K562 (cell line): ENCODE data around the gene VARS1. TPM values are rescaled to one million over a fixed set of nuclear protein-coding genes. Genes with fewer than 3 reads are reported as not detected.

ENCODE experiments used
- BCOR ChIP-seq: fragments of 450-650 bp; IDR thresholded peaks from 2 replicates; pipeline ENCODE4 v1.6.1; 2016
- EP400 ChIP-seq: fragments of 450-650 bp; IDR thresholded peaks from 2 replicates; pipeline ENCODE4 v1.6.1; 2017; ENCODE audit warnings: antibody characterized with exemption, mild to moderate bottlenecking, moderate library complexity
- HOXB6 ChIP-seq: fragments of 250-450 bp; sonication (Bioruptor Pico); IDR thresholded peaks from 2 replicates; pipeline ENCODE4 v1.5.1; 2022; ENCODE audit warnings: mild to moderate bottlenecking, borderline replicate concordance
- LEF1 ChIP-seq: fragments of 450-650 bp; IDR thresholded peaks from 2 replicates; pipeline ENCODE4 v1.6.1; 2016; ENCODE audit warnings: mild to moderate bottlenecking
- NFATC3 ChIP-seq: fragments of 450-650 bp; IDR thresholded peaks from 2 replicates; pipeline ENCODE4 v1.6.1; 2017; ENCODE audit warnings: mild to moderate bottlenecking
- NRF1 ChIP-seq, 2 experiments: fragments of 450-650 bp; IDR thresholded peaks in 1 of 2; conservative IDR thresholded peaks in 1 of 2; 2 replicates each; pipeline ENCODE4 v1.6.1; 2014; ENCODE audit warnings: mild to moderate bottlenecking in 2 of 2
- SMAD3 ChIP-seq: fragments of 450-650 bp; formaldehyde crosslinking; conservative IDR thresholded peaks from 2 replicates; pipeline ENCODE4 v1.4.0; 2020; ENCODE audit warnings: mild to moderate bottlenecking
- ZMIZ1 ChIP-seq, 2 experiments: fragments of 150-350 bp in 1 of 2; IDR thresholded peaks; 2 replicates each; pipeline ENCODE4 v1.6.1; 2012 to 2016; ENCODE audit warnings: low read depth in 2 of 2, low read length in 2 of 2, mild to moderate bottlenecking in 1 of 2, moderate library complexity in 1 of 2
- ZNF282 ChIP-seq: sonication (generic); formaldehyde crosslinking; IDR thresholded peaks from 2 replicates; pipeline ENCODE4 v1.8.1; 2023; ENCODE audit warnings: missing genetic modification reagents
- polyA plus RNA-seq, 8 experiments: library from polyadenylated mRNA; depleted of rRNA in 4 of 8; stranded (reverse) in 5 of 8; unstranded in 3 of 8; fragments of >200 nt; fragmentation: Nextera tagmentation in 2 of 8; fragmentation: Illumina TruSeq in 1 of 8; extraction: Ambion mirVana in 2 of 8; extraction: Trizol in 1 of 8; gene quantifications; 2 replicates each; pipeline versions ENCODE4 v1.2.1 to v1.2.3, GENCODE V29; 2011 to 2014; ENCODE audit warnings: inconsistent platforms in 1 of 8, missing spikeins in 1 of 8
- total RNA-seq, 7 experiments: library from RNA; depleted of rRNA in 6 of 7; stranded (reverse); fragments of >200 nt in 6 of 7; fragmentation: Illumina TruSeq in 2 of 7; extraction: Trizol in 2 of 7; gene quantifications; 2 replicates each; pipeline versions ENCODE4 v1.2.1 to v1.2.3, GENCODE V29; 2011 to 2021; ENCODE audit warnings: low replicate concordance in 1 of 7
- TF ChIP-seq, protein P1 (sequence below): fragments of 200-600 bp; sonication (generic); IDR thresholded peaks from one replicate; pipeline ENCODE4 v1.6.1; 2012; ENCODE audit warnings: mild to moderate bottlenecking, low read depth, low read length, inconsistent platforms
- TF ChIP-seq, protein P2 (sequence below), 2 experiments: fragments of 450-650 bp; conservative IDR thresholded peaks; 2 replicates each; pipeline ENCODE4 v1.6.1; 2017; ENCODE audit warnings: mild to moderate bottlenecking in 2 of 2, moderate library complexity in 2 of 2

VARS1 gene
- total and polyA plus RNA-seq, 9 of the 15 experiments (the other 6 are each of a cell fraction or from before 2014, with no cell fraction given) = 2.9 to 488 (median 130) TPM

DNA sequence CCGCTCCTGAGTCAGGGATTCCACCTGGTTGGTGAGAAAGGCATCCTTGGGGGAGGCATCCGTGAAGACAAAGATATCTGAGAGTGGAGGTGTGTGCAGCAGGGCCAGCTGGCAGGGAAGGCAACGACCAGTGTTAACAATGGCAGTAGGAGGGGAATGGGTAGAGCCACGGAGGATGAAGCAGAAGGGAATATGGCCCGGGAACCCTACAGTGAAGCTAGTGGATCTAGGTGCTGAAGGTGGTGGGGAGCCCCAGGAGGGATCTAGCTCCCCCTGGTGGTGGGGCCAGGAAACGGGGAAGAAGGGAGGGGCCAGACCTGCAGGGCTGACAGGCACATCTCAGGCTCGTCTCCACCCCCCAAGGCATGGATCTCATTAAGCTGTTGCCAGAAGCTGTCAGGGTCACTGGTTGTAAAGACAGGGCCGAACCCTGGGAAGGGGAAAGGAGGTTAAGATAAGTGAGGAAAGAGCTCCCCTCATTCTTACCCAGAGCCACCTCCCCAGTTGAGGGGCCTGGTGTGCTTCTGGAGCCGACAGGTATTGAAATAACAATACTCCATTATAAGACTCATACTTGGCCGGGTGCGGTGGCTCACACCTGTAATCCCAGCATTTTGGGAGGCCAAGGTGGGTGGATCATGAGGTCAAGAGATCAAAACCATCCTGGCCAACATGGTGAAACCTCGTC, 25.7 kb downstream of the VARS1 start (continued):
- TF ChIP-seq ZMIZ1 (IDR thresholded peaks at IDR 0.05; ENCODE audit: low read depth in 2 of 2, low read length in 2 of 2) (peak in 1 of 2 experiments; percentile 44; a peak in 1 of 4 replicates), NRF1 (conservative IDR thresholded peaks at IDR 0.05 in 1 of 2, IDR thresholded peaks at IDR 0.05 in 1 of 2) (peak; percentile 9 to 16; a peak in 1 of 4 replicates), ZNF282 (CRISPR knock-in tag) (no peak), EP400 (no peak), LEF1 (no peak), NFATC3 (0 out of 2 replicates have a peak, but pooled peaks have one; percentile 79), HOXB6 (CRISPR knock-in tag) (no peak), SMAD3 (CRISPR knock-in tag) (peak; percentile 60; the same call in 1 of the 2 replicates), BCOR (peak; percentile 65; the same call in 1 of the 2 replicates)
- TF ChIP-seq, protein P1, sequence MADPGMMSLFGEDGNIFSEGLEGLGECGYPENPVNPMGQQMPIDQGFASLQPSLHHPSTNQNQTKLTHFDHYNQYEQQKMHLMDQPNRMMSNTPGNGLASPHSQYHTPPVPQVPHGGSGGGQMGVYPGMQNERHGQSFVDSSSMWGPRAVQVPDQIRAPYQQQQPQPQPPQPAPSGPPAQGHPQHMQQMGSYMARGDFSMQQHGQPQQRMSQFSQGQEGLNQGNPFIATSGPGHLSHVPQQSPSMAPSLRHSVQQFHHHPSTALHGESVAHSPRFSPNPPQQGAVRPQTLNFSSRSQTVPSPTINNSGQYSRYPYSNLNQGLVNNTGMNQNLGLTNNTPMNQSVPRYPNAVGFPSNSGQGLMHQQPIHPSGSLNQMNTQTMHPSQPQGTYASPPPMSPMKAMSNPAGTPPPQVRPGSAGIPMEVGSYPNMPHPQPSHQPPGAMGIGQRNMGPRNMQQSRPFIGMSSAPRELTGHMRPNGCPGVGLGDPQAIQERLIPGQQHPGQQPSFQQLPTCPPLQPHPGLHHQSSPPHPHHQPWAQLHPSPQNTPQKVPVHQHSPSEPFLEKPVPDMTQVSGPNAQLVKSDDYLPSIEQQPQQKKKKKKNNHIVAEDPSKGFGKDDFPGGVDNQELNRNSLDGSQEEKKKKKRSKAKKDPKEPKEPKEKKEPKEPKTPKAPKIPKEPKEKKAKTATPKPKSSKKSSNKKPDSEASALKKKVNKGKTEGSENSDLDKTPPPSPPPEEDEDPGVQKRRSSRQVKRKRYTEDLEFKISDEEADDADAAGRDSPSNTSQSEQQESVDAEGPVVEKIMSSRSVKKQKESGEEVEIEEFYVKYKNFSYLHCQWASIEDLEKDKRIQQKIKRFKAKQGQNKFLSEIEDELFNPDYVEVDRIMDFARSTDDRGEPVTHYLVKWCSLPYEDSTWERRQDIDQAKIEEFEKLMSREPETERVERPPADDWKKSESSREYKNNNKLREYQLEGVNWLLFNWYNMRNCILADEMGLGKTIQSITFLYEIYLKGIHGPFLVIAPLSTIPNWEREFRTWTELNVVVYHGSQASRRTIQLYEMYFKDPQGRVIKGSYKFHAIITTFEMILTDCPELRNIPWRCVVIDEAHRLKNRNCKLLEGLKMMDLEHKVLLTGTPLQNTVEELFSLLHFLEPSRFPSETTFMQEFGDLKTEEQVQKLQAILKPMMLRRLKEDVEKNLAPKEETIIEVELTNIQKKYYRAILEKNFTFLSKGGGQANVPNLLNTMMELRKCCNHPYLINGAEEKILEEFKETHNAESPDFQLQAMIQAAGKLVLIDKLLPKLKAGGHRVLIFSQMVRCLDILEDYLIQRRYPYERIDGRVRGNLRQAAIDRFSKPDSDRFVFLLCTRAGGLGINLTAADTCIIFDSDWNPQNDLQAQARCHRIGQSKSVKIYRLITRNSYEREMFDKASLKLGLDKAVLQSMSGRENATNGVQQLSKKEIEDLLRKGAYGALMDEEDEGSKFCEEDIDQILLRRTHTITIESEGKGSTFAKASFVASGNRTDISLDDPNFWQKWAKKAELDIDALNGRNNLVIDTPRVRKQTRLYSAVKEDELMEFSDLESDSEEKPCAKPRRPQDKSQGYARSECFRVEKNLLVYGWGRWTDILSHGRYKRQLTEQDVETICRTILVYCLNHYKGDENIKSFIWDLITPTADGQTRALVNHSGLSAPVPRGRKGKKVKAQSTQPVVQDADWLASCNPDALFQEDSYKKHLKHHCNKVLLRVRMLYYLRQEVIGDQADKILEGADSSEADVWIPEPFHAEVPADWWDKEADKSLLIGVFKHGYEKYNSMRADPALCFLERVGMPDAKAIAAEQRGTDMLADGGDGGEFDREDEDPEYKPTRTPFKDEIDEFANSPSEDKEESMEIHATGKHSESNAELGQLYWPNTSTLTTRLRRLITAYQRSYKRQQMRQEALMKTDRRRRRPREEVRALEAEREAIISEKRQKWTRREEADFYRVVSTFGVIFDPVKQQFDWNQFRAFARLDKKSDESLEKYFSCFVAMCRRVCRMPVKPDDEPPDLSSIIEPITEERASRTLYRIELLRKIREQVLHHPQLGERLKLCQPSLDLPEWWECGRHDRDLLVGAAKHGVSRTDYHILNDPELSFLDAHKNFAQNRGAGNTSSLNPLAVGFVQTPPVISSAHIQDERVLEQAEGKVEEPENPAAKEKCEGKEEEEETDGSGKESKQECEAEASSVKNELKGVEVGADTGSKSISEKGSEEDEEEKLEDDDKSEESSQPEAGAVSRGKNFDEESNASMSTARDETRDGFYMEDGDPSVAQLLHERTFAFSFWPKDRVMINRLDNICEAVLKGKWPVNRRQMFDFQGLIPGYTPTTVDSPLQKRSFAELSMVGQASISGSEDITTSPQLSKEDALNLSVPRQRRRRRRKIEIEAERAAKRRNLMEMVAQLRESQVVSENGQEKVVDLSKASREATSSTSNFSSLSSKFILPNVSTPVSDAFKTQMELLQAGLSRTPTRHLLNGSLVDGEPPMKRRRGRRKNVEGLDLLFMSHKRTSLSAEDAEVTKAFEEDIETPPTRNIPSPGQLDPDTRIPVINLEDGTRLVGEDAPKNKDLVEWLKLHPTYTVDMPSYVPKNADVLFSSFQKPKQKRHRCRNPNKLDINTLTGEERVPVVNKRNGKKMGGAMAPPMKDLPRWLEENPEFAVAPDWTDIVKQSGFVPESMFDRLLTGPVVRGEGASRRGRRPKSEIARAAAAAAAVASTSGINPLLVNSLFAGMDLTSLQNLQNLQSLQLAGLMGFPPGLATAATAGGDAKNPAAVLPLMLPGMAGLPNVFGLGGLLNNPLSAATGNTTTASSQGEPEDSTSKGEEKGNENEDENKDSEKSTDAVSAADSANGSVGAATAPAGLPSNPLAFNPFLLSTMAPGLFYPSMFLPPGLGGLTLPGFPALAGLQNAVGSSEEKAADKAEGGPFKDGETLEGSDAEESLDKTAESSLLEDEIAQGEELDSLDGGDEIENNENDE = peak; percentile 19
- TF ChIP-seq, protein P2, sequence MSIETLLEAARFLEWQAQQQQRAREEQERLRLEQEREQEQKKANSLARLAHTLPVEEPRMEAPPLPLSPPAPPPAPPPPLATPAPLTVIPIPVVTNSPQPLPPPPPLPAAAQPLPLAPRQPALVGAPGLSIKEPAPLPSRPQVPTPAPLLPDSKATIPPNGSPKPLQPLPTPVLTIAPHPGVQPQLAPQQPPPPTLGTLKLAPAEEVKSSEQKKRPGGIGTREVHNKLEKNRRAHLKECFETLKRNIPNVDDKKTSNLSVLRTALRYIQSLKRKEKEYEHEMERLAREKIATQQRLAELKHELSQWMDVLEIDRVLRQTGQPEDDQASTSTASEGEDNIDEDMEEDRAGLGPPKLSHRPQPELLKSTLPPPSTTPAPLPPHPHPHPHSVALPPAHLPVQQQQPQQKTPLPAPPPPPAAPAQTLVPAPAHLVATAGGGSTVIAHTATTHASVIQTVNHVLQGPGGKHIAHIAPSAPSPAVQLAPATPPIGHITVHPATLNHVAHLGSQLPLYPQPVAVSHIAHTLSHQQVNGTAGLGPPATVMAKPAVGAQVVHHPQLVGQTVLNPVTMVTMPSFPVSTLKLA (conservative IDR thresholded peaks at IDR 0.05) = no peak
